OCI-LY7 (cell line): ENCODE data around the gene TNFAIP1. TPM values are rescaled to one million over a fixed set of nuclear protein-coding genes. Genes with fewer than 3 reads are reported as not detected.

ENCODE experiments used
- BruUV-seq: library from RNA; stranded (reverse); fragments of 400-500 nt; replicated peaks from 2 replicates; lab custom pipeline; 2021; lab: Mats Ljungman, UMichigan
- CTCF ChIA-PET: fragments of 300-600 bp; sonication (Branson Sonifier 250); formaldehyde crosslinking; loops from one replicate; lab custom pipeline; 2022; ENCODE audit warnings: antibody characterized with exemption; ENCODE audit not compliant: unreplicated experiment; lab: Charles Lee
- POLR2A ChIA-PET: fragments of 300-600 bp; sonication (Branson Sonifier 250); formaldehyde crosslinking; loops from one replicate; lab custom pipeline; 2022; ENCODE audit warnings: antibody characterized with exemption; lab: Charles Lee
- DNase-seq: peaks from one replicate; pipeline ENCODE4 v3.0.0-alpha.2; 2015; ENCODE audit warnings: low spot score
- H2AFZ ChIP-seq: fragments of 200-600 bp; sonication (generic), shearing (Covaris generic); 2 replicates; pipeline ENCODE4 v1.6.1; 2014; ENCODE audit warnings: mild to moderate bottlenecking, antibody characterized with exemption, low read length, moderate library complexity
- H3K27ac ChIP-seq: fragments of 200-600 bp; sonication (generic); 2 replicates; pipeline ENCODE4 v1.5.1; 2014; ENCODE audit warnings: mixed run types, low read depth, mild to moderate bottlenecking, moderate library complexity, low read length, inconsistent platforms; ENCODE audit not compliant: poor library complexity, severe bottlenecking
- H3K36me3 ChIP-seq: fragments of 200-600 bp; sonication (generic); 2 replicates; pipeline ENCODE4 v1.6.1; 2014; ENCODE audit warnings: mild to moderate bottlenecking, antibody characterized with exemption, low read length, moderate library complexity, mixed read lengths; ENCODE audit not compliant: insufficient read depth
- H3K4me1 ChIP-seq: fragments of 200-600 bp; sonication (generic); 2 replicates; pipeline ENCODE4 v1.5.1; 2014; ENCODE audit warnings: mild to moderate bottlenecking, low read length; ENCODE audit not compliant: insufficient read depth, poor library complexity, severe bottlenecking
- H3K4me2 ChIP-seq: fragments of 200-600 bp; sonication (generic); 2 replicates; pipeline ENCODE4 v1.6.1; 2014; ENCODE audit warnings: mild to moderate bottlenecking, low read length
- H3K4me3 ChIP-seq: fragments of 200-600 bp; sonication (generic); 2 replicates; pipeline ENCODE4 v1.5.1; 2014; ENCODE audit warnings: mild to moderate bottlenecking, low read depth, low read length; ENCODE audit not compliant: poor library complexity, severe bottlenecking
- H3K79me2 ChIP-seq: fragments of 200-600 bp; sonication (generic); 2 replicates; pipeline ENCODE4 v1.6.1; 2016; ENCODE audit warnings: low read depth, mild to moderate bottlenecking, low read length, moderate library complexity, mixed read lengths; ENCODE audit not compliant: insufficient read depth
- H3K9me2 ChIP-seq: fragments of 200-600 bp; sonication (generic); 2 replicates; pipeline ENCODE4 v1.6.1; 2016; ENCODE audit warnings: mild to moderate bottlenecking, low read length, mixed read lengths; ENCODE audit not compliant: insufficient read depth
- H3K9me3 ChIP-seq: fragments of 200-600 bp; sonication (generic); 2 replicates; pipeline ENCODE4 v1.6.1; 2014; ENCODE audit warnings: mild to moderate bottlenecking, mixed run types, low read length, mixed read lengths
- H4K20me1 ChIP-seq: fragments of 200-600 bp; sonication (generic); 2 replicates; pipeline ENCODE4 v1.6.1; 2014; ENCODE audit warnings: mild to moderate bottlenecking, antibody characterized with exemption, low read length, moderate library complexity, mixed read lengths; ENCODE audit not compliant: insufficient read depth
- CTCF ChIP-seq: fragments of 200-600 bp; sonication (generic); conservative IDR thresholded peaks from 2 replicates; pipeline ENCODE4 v1.5.1; 2014; ENCODE audit warnings: mild to moderate bottlenecking, antibody characterized with exemption, low read length, moderate library complexity, mixed read lengths
- EZH2phosphoT487 ChIP-seq: fragments of 200-600 bp; sonication (generic); IDR thresholded peaks from 2 replicates; pipeline ENCODE4 v1.6.1; 2018; ENCODE audit warnings: low read depth, borderline replicate concordance, mild to moderate bottlenecking, mixed run types, antibody characterized with exemption, low read length, moderate library complexity, mixed read lengths
- intact Hi-C: fragments of 100-400 bp; cut with micrococcal nuclease; formaldehyde crosslinking; loops from one replicate; pipeline ENCODE4 v1.10.0; 2022; ENCODE audit not compliant: unreplicated experiment
- total RNA-seq, 2 experiments: library from RNA; depleted of rRNA in 1 of 2; stranded (reverse); fragments of >200 nt in 1 of 2; shearing (Covaris generic) in 1 of 2; gene quantifications; 2 replicates each; pipeline ENCODE4 v1.2.3, GENCODE V29; 2014 to 2022

TNFAIP1 gene
- total RNA-seq, 2 experiments from 2014 or later = 14.7 to 15.5 TPM

GRCh38 chr17:28391401-28391800 lies 55.8 kb downstream of the TNFAIP1 start:
- CTCF ChIA-PET = no interaction called here
- Histone ChIP-seq H3K9me2 (no peaks in the 10 kb centered on the region), H3K4me1 (no peaks in the 10 kb centered on the region), H3K4me2 (no peak overlapping the region), H3K36me3 (peaks cover 17% of the 10 kb centered on the region), H4K20me1 (no peaks in the 10 kb centered on the region), H3K27ac (no peak overlapping the region), H2AFZ (no peak overlapping the region), H3K9me3 (no peaks in the 10 kb centered on the region), H3K4me3 (no peak overlapping the region), H3K79me2 (no peaks in the 10 kb centered on the region)
- intact Hi-C loops = no loop called here
- DNase-seq = no peak
- TF ChIP-seq EZH2phosphoT487 (no peak), CTCF (no peak)
- BruUV-seq = no TSS peak
- POLR2A ChIA-PET = no interaction called here

- BruUV-seq = no TSS peak
- ChIA-PET POLR2A (no interaction called here), CTCF (no interaction called here)
- Histone ChIP-seq H3K9me3 (no peaks in the 10 kb centered on the region), H3K27ac (no peak overlapping the region), H4K20me1 (no peaks in the 10 kb centered on the region), H3K79me2 (no peaks in the 10 kb centered on the region), H2AFZ (no peak overlapping the region), H3K4me2 (no peak overlapping the region), H3K4me3 (no peak overlapping the region), H3K9me2 (no peaks in the 10 kb centered on the region), H3K4me1 (no peaks in the 10 kb centered on the region), H3K36me3 (peaks cover 17% of the 10 kb centered on the region)
- TF ChIP-seq CTCF = no peak
- TF ChIP-seq EZH2phosphoT487 = no peak
- intact Hi-C loops = no loop called here
- no peak for DNase-seq
Measured at GRCh38 chr17:28392491-28392890, 56.9 kb downstream of the TNFAIP1 start.

GRCh38 chr17:28394337-28395116 lies 59.0 kb downstream of the TNFAIP1 start:
- ChIA-PET CTCF (no interaction called here), POLR2A (interaction anchor here (0.9 kb wide), 1 partner anchor 10 kb away, joined by 3 read pairs; no protein-coding TSS in a partner anchor)
- Histone ChIP-seq H3K79me2 (no peaks in the 10 kb centered on the region), H4K20me1 (no peaks in the 10 kb centered on the region), H3K4me1 (no peaks in the 10 kb centered on the region), H2AFZ (no peak overlapping the region), H3K4me2 (no peak overlapping the region), H3K27ac (no peak overlapping the region), H3K9me3 (no peaks in the 10 kb centered on the region), H3K36me3 (peaks cover 12% of the 10 kb centered on the region; the same call in 1 of the 2 replicates), H3K4me3 (no peak overlapping the region), H3K9me2 (no peaks in the 10 kb centered on the region)
- BruUV-seq = TSS peak; percentile 39
- intact Hi-C loops = no loop called here
- DNase-seq = no peak
- TF ChIP-seq CTCF = no peak
- TF ChIP-seq EZH2phosphoT487 = no peak
